Stimulated activated CD8-positive, alpha-beta memory T cell treated with anti-CD3 and anti-CD28 coated beads, Interleukin-7, amount 100 ng/mL, for 48 hours (primary cell): ENCODE measurements around the gene PLEKHH3.
A peak's percentile ranks its signal among the peaks of the same experiment; 100 is the strongest.
"Not testable (repeated sequence)": the region's sequence is repeated elsewhere in the genome, so short reads cannot be mapped to it uniquely, and the experiment has no call there.

ENCODE experiments used
- DNase-seq, 2 donors: peaks; one replicate each; pipeline ENCODE4 v3.0.0-alpha.2; 2020; ENCODE audit warnings: low read depth in 1 of 2; ENCODE audit errors: extremely low read depth in 1 of 2

The PLEKHH3 gene

DNA sequence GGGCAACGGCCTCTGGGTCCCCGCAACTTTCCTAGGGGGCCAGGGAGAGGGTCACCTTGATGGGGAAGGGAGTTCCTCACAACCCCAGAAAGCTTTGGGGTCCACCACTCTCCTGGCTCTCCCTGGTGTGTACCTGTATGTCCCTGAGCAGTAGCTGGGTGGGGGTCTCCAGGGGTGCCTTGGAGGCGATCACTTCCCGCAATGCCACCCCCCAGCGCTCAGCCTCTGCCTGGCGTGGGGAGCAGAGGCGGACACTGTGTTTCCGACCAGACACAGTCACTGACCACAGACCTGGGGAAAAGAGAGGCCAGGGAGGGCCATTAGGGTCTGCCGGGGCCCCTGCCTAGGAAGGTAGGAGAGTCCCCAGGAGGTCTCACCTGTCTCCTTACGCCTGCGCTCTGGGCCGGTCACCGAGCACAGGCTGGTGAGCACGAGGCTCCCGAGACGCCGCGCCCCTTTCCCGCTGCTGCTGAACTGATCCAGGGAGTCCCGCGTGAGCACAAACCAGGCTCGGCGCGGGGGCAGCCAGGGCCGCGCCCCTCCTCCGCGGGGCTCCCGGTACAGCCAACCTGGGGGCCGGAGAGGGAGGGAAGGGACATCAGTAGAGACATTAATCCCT, 3.4 kb downstream of the PLEKHH3 start:
- no peak for DNase-seq

DNA sequence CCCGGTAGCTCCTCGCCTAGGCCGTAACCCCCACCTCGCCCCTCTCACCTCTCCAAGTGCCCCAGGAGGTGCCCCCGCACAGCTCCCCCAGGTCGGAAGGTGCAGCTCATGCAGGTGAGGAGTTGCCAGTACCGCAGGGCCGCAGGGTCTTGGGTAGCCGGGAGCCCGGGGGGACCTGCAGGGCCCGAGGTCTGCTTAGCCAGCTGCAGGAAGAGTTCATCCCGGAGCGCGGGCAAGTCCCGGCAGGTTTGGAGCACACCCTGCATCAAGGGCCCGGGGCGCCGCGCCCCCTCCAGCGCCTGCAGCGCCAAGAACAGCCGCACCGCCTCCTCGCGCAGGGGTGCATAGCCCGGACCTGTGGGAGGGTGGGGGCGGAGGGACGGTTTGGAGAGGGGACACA, 4.8 kb downstream of the PLEKHH3 start:
- DNase-seq: no peak

DNA sequence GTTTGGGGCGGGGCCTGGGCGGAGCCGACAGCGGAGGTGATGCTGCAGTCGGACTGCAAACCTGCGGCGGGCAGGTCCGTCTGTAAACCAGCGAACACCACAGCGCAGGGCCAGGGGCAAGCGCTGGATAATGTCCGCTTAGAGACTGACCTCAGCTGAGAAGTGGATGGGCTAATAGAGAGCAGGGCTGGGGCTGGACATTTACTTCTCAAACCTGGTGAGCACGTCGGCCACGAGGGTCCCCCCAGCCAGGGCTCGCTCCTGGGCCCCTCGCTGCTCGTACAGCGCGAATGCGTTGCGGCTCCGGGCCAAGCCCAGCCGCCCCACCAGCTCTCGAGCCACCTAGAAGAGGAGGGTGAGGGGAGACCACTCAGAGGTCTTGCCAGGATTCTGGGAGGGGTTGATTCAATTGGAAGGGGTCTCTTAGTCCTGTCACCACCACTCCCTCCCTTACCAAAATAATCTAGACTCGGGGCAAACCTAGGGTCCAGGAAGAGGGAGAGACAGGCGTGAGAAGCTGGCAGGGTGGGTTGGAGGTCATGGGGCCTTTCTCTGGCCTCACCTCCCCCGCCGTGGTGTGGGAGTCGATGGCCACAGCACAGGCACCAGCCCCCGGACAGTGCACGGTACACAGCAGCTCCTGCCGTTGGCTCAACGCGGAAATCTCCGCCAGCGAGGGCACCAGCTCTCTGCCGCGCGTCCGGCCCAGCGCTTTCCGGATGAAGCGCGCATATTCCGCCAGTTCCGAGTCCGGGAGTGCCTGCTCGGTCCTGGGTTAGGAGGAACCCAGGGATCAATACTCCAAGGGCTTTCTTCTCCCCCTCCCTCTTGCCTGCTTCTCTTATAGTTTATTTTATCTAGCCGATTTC, 5.8 kb downstream of the PLEKHH3 start:
- no peak for DNase-seq

DNA sequence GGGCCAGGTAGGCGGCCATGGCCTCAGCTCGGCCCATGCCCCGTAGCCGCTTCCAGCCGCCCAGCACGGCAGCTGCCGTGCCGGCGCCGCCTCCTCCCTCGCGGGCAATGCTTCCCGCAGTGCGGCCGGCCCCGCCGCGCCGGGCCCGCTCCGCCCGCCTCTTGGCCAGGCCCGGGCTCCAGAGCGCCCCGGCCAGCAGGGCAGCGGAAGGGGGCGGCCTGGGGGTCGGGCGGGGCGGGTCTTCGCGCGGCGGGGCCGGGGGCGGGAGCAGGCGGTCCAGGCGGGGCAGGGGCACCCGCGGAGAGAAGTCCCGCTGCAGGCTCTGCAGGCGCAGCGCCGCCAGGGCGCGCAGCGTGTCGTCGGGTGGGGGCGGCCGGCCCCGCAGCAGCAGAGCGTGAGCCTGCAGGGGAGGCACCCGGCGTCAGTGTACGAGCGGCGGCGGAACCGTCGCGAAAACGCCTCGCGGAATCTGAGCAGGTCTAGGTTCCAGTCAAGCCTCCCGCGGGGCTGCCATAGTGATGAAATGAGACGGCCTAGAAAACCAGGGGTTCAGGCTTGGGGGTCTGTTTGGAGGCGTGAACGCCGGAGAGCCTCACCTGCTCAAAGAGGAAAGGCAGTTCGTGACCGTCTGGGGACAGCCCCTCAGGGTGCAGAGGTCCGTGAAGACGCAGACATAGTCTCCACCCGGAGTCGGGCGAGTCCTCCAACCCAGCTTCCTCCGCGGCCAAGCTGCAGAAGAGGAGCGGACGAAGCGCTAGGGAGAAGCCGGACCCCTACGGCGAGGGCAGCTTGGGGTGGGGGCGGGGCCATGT, 6.6 kb downstream of the PLEKHH3 start:
- no peak for DNase-seq

DNA sequence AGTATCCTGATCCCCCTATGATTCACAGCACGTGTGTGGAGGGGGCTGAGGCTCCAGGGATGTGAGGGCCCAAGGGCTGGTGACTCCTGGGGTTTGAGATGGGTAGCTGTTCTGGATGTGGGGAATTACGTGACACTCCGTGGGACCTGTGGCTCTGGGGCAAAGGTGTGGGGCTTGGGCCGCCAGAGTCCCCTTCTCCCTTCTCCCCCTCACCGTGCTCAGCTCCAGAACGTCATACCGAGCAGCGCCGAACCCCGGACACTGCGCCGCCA, 7.2 kb downstream of the PLEKHH3 start:
- DNase-seq: no peak

DNA sequence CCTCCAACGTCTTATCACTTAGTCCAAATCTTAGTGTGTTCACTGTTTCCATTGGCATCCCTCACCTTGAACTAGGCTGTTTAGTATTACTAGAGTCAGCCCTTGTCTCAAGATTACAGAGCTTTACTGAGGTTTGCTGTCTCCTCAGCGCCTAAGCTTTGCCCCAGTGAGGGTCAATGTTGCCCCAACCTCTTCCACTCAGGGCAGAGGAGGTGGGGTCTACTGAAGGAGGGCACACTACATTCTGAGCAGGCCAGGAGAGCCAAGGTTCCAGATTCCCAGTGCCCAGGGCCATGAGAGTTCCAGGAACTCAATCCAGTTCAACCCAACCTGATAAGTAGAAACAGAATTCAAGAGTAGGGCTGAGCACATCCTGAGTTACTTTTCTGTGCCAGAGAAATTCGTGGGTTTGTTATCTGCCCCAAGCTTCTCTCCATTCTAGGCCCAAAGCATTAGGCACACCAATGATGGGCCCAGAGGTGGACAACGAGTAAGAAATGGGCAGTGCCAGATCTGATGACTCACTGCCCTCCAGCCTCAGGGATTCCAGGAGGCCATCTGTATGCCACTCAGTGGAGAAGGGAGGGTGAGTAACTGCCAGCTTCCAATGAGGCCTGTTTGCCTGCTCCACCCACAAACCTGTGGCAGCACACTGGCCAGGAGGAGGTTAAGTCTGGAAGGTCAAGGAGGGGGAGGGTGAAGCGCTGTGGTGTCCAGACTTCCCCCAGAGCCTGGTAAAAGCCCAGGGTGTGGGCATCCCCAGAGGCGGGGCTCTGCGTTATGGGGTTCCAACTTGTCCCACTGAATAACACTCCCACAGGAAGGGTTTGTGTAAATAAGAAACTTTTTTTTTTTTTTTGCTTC, 9.5 kb downstream of the PLEKHH3 start:
- no peak for DNase-seq

DNA sequence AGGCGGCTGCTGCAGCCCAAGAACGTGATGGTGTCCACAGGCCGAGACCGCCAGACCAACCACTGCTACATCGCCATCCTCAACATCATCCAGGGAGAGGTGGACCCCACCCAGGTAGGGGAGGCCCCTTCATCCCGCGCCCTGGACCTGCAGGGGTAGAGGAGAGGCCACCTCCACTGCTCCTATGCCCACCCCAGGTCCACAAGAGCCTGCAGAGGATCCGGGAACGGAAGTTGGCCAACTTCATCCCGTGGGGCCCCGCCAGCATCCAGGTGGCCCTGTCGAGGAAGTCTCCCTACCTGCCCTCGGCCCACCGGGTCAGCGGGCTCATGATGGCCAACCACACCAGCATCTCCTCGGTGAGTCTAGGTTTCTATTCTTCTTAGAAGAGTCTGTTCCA, 10.7 kb downstream of the PLEKHH3 start:
- not testable (repeated sequence) for DNase-seq

DNA sequence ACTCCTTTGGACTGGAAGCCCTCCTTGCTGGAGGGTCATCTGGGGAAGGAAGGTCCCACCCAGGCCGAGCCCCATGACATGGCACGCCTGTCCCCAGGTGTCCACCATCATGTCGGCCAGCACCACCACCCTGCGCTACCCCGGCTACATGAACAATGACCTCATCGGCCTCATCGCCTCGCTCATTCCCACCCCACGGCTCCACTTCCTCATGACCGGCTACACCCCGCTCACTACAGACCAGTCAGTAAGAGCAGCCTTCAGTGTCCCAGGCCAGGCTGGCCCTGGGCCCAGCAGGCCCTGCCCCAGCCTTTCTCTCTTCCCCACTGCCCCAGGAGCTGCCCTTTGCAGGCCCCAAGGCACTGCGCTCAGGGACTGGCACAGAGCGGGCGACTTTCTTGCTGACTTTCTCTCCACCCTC, 11.2 kb downstream of the PLEKHH3 start:
- no peak for DNase-seq

DNA sequence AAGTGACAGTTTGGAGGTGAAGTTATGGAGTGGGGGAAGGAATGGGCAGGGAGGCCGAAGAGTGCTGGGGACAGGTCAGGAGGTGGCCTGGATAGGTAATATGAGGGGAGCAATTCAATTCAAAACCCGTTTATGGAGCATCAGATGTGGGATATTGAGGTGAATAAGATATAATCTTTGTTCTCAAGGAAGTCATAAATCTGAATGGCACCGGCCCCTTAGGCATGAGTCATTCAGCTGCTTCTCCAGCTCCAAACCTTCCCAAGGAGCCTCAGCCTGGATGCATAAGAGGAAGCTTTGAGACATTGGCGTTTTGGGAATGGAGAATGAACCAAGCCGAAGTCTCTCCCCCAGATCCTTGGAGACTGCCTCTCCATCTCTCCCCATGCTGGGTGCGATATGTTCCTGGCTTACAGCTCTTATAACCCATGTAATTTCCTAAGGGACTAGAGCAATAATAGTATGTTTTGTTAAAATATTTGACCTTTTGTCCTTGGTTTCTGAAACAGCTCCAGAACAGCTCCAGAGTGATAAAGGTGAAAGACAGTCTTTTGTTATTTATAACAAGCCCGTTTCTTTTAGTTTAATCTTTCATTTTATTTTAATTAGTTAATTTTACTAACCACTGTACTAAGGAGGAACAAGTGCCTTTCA, 16.0 kb downstream of the PLEKHH3 start:
- DNase-seq: no peak

DNA sequence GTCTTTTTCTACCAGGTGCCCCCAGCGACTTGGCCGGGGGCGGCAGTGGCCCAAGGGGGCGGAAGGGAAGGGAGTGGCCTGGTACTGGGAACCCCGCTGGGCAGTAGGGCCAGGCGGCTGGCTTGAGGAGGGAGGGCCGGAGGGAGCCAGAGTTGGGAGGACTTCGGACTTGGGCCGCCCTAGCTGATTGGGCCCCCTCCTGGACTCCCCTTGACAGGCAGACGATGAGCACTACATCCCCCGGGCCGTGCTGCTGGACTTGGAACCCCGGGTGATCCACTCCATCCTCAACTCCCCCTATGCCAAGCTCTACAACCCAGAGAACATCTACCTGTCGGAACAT, 16.9 kb downstream of the PLEKHH3 start:
- DNase-seq: not testable (repeated sequence)

DNA sequence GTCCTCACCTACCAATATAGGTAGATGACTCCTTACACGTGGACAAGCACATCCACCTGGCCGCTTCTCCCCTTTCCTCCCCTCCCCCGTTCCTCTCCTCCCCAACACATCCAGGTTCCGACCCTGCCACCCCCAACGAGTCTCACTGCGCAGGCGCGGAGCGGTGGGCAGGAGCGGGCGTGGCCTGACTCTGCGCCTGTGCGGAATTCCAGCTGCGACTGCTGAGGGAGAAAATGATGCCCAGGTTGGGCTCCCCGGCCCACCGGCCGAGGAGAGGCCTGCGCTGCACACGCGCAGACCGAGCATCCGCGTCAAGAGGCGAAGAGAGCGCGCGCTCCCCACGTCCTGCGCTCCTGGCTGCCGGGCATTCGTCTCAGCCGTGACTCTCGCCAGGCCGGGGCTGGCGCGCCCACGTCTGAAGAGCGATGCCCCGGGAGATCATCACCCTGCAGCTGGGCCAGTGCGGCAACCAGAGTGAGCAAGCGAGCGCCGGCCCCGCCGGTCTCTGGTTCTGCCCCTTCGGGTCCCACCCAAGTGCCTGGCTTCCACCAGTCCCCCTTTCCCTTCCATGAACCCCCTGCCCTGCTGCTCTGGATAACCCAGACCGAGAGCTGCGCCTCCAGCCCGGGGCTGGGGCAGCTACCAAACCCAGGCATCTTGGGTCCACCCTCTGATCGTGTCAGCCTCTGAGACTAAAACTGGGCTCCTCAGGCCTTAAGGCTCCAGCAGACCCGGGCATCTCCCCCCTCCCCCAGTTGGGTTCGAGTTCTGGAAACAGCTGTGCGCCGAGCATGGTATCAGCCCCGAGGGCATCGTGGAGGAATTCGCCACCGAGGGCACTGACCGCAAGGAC, 17.5 kb downstream of the PLEKHH3 start, which contains the start of gene TUBG2:
TSS of gene TUBG2 (plus strand) at position 206 of the 853 bp plus-strand sequence. CDS start at position 426, 220 bp downstream.
- DNase-seq: peak; percentile 68 to 71

DNA sequence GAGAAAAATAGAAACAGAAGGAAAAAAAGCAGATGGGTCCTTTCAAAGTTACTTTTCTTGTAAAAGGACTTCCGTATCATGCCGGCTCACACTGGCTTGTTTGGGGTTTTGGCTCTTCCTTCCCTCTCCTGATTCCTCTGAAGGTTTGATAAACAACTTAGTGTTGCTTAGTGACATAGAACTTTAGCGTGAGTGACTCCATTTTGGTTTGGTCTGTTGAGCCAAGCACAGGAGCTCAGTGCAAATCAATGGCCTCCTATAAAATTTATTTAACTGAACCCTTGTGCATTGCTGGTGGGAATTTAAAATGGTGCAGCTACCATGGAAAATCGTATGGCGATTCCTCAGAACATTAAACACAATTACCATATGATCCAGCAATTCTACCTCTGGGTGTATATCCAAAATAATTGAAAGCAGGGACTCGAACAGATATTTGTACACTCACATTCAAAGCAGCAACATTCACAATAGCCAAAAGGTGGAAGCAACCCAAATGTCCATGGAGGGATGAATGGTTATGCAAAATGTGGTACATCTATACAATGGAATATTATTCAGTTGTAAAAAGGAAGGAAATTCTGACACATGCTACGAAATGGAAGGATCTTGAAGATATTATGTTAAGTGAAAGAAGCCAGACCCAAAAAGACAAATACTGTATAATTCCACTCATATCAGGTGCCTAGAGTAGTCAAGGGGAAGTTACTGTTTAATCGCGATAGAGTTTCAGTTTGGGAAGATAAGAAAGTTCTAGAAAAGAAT, 18.8 kb downstream of the PLEKHH3 start:
- DNase-seq: no peak

DNA sequence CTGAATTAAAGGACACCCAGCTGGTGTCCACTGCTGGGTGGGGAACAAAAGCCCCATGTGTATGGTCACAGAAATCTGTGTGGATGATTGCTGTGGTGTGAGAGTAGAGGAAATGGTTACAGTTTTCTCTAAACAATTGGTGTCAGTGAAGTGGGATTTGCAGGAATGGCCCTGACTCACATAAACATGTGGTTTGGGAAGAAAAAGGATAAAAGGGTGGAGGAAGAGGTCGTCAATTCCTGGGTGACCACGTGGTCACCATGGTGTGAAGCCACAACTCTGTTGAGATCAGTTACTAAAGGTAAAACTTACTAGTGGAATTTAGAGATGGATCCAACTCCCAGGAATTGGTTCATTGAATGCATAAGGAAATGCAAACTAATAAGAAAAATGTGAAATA, 21.3 kb downstream of the PLEKHH3 start:
- no peak for DNase-seq

DNA sequence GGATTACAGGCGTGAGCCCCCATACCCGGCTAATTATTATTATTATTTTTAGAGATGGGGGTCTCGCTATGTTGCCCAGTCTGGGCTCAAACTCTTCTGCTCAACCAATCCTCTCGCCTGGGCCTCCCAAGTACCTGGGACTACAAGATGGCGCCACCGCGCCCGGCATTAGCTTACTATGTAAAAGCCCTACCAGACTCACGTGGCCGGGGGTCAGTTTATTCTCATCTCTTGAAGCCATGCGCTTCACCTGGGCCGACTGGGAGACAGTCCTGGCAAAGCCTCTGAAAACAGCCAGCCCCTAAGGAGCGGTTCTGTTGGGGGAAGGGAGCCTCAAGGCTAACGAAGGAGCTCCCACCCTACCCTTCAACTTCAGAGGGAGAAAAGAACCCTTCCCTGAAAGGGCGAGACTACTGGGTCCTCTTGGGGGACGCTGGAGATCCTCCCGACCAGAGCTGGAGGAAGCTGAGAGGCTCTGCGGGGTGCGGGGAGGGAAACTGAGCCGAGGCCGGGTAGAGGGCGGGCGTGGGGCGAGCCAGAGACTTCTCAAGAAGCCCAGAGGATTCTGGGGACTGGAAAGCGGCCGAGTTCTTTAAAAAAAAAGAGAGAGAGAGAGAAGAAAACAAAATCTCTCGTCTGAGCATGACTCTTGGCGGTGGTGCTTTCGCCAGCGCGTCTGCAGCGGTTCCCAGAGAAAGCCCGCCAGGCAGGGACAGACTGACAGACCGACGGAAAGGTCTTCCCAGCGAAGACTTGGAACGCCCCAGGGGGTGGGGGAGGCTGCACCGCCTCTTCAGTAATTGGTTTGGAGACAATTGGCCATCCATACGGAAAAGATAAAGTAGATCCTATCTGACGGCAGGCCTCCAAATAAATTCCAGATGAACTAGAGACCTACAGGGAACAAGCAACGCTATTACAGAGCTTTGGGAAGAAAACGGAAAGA, 23.3 kb downstream of the PLEKHH3 start:
- DNase-seq: no peak

DNA sequence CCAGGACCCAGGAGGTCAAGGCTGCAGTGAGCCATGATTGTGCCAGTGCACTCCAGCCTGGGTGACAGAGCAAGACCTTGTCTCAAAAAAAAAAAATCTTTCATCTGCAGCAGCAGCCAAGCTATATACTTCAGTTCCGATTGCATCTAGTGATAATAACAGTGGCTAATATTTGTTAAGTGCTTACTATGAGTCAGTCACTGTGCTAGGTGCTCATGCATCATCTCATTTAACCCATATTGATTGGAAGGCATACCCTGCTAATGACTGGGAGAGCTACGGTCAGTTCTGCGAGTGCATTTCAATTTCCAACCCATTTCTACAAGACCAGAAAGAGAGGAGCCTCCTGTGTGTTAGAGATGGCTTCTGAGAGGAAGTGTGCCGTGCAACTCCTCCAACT, 25.4 kb downstream of the PLEKHH3 start:
- DNase-seq: no peak

DNA sequence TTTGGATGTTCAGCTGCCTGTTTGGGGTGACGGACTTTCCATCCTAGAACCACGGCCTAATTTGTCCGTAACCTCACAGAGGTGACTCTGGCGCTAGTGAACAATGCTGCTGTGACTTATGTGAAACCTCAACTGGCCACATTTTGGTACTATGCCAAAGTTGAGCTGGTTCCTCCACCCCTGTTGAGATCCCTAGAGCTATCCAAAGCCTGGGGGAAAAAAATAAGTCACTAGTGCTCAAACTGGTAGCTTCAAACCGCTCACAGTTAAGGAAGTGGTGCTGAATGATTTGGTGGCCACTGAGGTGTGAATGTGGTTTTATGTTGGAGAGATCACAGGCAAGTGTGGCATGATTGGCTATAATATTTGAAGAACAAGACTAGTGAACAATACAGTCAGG, 29.0 kb downstream of the PLEKHH3 start:
- no peak for DNase-seq

DNA sequence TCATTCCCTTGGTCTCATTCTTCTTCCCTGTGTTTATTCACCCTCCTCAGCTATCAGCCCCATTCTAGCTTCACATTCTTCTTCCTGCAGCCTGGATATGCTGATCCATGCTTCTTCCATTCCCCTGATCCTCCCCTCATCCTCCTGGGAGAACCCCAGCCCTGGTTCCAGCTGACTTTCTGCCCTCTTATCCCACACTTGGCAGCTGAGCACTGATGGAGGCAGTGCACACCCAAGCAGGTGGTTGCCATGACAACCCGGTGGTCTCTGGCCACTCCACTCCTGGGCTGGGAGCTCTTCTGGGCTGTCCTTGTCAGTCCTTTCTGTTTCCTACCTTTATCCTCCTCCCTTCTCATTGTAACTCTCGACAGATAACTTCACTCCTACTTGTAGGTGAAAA, 34.5 kb downstream of the PLEKHH3 start:
- no peak for DNase-seq

DNA sequence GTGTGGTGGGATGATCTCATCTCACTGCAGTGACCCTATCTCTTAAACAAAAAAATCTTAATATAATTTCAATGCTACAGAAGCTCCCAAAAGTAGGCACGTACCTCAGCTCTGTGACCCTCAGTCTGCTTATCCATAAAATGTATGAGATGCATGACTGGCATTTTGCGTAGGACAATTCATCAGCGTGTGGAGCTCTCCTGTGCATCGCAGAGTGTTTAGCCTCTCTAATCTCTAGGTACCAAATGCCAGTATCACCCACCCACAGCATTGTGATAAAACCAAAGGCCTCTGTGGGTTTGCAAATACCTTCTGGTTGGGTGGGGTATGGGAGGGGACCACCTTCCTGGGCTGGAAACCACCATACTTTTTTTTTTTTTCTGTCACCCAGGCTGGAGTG, 36.7 kb downstream of the PLEKHH3 start:
- DNase-seq: no peak
